CD4-positive, alpha-beta T cell treated with Interleukin-6 for 4 hours (primary cell): ENCODE measurements around the gene ZNF143.
"Not testable (repeated sequence)": the region's sequence is repeated elsewhere in the genome, so short reads cannot be mapped to it uniquely, and the experiment has no call there.

ENCODE experiments used
- DNase-seq: peaks from one replicate; pipeline ENCODE4 v3.0.0-alpha.2; 2020; ENCODE audit warnings: mixed read lengths

The ZNF143 gene

DNA sequence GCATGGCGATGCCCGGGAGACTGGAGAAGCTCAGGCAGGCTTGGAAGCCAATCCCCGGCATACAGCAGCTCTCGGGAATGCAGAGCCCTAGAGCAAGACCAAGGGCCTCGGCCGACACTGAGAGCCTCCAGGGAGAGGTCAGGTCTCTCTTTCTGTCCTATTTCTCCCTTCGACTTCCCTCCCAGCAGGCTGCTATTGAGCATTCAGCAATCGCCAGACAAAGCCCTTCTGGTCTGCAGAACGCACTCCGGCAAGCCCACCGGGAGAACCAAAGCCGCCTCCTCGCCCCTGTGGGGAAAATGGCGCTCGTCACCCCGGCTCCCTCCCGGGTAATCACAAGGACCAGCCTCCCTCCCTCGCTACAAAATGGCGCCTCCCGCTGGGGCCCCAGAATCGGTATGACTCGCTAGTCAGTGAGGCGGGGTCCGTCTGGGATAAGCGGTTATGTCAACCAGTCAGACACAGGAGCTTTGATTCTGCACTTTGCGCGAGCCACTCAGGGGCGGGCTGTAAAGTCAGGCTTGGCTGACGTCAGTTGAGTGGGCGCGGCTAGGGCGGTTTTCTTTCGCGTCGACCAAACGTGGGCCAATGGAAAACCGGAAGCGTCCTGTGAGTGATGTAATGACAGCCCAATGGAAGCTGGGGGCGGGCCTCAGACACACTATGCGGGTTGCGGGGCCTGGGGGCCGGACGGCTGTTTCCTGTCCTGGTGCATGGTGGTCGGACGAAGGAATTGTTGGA, at the start of gene ZNF143:
TSS of gene ZNF143 (plus strand) at position 691 of the 741 bp plus-strand sequence. CDS start 10,297 bp downstream, outside the sequence.
- DNase-seq, result peak; percentile 100

GRCh38 chr11:9428706-9429105, 32.1 kb upstream of the ZNF143 start:
- DNase-seq, result no peak

- no peak for DNase-seq
Measured at GRCh38 chr11:9438611-9439010, 22.2 kb upstream of the ZNF143 start.

DNA sequence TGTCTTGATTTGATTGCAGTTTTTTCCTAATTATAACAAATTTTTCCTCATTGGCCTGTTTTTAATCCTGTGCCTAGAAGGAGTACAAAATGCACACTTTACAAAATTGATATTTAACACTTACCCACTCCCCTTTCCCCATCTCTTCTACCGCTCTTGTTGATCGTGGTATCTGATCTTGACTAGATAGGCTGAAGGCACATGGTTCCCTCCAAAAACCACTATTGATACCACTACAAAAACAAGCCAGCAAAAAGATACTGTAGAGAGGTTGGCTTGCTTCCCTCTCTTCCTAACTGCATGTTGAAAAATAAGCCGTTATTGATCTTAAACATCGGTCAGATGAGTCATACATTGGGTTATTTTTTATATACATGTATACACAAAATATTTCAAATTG, 14.6 kb upstream of the ZNF143 start:
- no peak for DNase-seq

- DNase-seq, result no peak
Measured at GRCh38 chr11:9448576-9449352, 12.0 kb upstream of the ZNF143 start.

DNA sequence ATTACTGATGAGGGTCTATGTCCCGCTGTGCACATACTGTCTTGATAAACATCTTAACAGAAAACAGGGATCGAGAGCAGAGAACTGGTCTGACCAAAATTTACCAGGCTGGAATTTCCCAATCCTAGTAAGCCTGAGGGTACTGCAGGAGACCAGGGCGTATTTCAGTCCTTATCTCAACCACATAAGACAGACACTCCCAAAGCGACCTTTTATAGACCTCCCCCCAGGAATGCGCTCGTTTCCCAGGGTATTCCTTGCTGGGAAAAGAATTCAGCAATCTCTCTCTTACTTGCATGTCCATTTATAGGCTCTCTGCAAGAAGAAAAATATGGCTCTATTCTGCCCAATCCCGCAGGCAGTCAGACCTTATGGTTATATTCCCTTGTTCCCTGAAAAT, 8.8 kb upstream of the ZNF143 start:
- not testable (repeated sequence) for DNase-seq

DNA sequence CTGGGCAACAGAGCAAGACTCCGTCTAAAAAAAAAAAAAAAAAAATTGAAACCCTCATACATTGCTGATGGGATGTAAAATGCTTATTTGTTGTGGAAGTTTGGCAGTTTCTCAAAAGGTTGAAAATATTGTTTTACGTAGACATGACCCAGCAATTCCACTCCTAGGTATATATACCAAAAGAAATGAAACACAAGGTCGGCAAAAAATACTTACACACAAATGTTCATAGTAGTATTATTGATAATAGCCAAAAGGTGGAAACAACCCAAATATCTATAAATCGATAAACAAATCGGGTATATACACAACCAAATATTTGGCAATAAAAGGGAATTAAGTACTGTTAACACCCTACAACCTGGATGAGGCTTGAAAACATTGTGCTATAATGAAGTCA, 5.1 kb upstream of the ZNF143 start:
- no peak for DNase-seq

DNA sequence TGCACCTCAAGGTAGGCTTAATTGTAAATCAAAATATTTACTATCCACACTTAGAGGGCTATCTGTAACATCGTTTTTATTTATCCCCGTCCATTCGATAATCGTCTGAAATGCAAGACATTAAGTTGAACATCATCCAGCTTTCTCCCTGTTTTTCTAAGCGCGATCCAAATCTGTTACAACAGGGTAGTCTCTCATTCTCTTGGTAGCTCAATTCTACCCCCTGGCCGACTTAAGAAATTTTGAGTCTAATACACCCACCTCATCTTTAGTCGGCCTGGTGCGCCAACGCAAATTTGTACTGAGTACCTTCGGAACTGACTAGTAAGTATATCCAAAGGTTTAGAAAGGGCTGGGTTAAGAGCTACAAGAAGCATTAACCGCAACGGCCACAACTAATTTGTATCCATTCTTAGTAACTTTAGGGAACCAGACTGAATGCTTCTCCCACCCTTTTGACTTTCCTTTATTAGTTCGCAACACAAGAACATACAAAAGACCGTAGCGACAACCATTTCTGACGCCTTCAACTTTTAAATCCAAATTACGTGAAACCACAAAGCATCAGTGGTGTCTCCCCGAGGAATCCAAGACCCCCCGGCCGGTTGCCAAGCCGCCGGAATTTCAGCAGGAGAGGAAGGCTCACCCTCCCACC, 1.0 kb upstream of the ZNF143 start:
- DNase-seq, result peak; percentile 32

GRCh38 chr11:9461063-9461759, 399 bp downstream of the ZNF143 start:
- peak; percentile 80 for DNase-seq

- peak; percentile 30 for DNase-seq
Measured at GRCh38 chr11:9461760-9462134, 935 bp downstream of the ZNF143 start.

DNA sequence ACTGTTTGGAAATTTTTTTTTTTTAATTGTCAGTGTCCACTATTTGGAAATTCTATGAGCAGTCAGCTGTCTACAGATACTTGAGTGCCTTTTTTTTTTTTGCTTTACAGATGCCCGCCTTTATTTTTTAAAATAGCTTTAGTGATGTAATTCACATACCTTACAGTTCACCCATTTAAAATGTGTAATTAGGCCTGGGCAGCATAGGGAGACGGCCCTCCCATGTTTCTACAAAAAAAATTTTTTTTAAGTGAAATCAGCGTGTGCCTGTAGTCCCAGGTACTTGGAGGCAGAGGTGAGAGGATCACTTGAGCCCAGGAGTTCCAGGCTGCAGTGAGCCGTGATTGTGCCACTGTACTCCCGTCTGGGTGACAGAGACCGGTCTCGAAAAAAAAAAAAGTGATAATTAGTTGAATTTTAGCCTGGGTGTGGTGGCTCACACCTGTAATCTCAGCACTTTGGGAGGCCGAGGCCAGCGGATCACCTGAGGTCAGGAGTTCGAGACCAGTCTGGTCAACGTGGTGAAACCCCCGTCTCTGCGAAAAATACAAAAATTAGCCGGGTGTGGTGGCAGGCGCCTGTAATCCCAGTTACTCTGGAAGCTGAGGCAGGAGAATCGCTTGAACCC, 1.5 kb downstream of the ZNF143 start:
- no peak for DNase-seq

GRCh38 chr11:9462806-9463537, 2.2 kb downstream of the ZNF143 start:
- DNase-seq, result no peak

GRCh38 chr11:9470765-9471164, 10.0 kb downstream of the ZNF143 start:
- DNase-seq, result no peak

- DNase-seq, result no peak
Measured at GRCh38 chr11:9473408-9473807, 12.6 kb downstream of the ZNF143 start.

- DNase-seq, result no peak
Measured at GRCh38 chr11:9479899-9480298, 19.1 kb downstream of the ZNF143 start.

DNA sequence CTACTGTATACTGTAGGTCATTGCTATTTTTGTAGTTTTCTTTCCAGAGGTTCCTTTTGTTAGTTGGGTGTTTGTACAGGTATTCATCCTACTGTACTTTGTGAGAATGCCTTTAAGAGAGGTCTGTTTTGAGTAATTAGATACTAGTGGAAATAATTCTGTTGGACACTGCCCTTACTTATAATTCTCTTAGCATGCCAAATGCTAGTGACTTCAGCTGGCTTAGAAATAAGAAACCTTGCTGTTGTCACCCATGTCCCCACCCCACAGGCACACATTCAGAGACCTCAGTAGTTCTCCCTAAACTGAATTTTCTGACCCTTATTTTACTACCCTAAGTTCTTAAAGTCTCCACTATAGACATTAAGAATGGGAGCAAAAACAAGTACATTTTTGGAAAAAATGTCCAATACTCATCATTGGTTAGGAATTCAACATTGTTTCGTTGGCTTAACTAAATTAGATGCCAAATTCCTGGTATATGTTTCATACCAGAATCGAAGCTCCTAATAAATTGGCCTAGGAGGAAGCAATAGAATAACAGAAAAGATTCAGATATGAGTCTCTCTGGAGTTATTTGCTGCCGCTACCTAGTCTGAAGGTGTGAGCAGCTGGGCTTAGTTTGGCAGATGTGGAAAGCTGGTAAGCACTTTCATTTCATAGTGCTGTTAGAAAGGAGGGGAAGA, 28.4 kb downstream of the ZNF143 start:
- DNase-seq, result no peak

- DNase-seq, result no peak
Measured at GRCh38 chr11:9490376-9490775, 29.6 kb downstream of the ZNF143 start.

DNA sequence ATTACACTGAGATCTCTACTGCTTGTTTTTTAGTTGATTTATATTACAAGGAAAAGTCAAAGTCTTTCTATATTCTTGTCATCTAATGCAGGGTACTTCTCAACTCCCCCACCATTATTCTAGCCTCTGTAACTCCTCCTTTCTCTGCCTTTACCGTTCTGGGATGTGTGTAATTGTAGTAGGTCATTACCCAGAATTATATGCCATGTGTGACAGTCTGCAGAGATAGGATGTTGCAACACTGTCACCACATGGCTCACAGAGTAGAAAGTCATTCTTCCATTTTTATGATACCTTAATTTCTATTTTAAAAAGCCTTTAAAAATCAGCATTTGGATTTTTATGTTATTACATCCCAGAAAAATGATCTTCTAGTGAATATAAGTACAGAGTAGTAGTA, 32.7 kb downstream of the ZNF143 start:
- DNase-seq, result no peak

DNA sequence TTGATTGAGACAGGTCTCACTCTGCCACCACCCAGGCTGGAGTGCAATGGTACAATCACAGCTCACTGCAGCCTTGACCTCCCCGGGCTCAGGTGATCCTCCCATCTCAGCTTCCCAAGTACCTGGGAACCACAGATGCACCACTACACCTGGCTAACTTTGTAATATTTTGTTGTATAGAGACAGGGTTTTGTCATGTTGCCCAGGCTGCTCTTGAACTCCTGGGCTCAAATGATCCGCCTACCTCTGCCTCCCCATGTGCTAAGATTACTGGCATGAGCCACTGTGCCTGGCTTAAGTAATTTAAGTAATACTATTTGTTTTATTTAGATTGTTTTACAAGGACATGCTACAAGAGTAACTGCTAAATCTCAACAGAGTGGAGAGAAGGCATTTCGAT, 33.5 kb downstream of the ZNF143 start:
- no peak for DNase-seq

DNA sequence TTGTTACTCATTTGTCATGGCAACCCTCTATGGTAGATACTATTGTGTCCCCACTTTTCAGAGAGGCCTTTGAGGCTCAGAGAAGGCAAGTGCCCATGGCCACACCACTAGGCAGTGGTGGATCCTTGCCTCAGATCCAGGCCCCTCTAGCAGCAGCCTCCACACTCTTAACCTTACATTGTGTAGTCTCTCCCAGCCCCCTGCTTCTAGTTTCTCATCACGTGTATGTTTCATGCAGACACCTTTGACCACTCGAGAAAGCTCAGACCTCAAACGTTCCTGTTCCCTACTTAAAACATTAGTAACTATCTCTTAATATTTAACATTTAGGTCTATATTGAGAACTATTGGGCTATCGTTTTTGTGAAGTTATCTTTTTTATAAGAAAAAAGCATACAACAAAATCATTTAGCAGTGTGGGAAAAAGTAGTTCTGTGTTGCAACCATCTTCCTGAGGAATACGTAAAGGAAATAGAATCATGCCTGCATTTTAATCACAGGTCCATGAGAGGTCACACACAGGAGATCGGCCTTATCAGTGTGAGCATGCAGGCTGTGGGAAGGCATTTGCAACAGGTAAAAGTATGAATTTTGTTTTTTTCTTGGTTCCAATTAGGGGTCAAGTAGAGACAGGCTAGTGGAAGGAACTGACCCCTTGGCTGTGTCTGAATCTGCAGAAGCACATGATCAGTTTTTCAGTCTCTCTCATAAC, 35.1 kb downstream of the ZNF143 start:
- DNase-seq, result no peak
